Measurements from ENCODE around the gene RGS1. TPM values are rescaled to one million over a fixed set of nuclear protein-coding genes. Genes with fewer than 3 reads are reported as not detected.

The RGS1 gene
- total and polyA plus RNA-seq, 2 experiments from 2014 or later: not detected

GRCh38 chr1:192601567-192601966 lies 26.0 kb downstream of the RGS1 start:
- Histone ChIP-seq H3K36me3 (ENCODE audit: insufficient read depth) (no peaks in the 10 kb centered on the region), H3K4me3 (no peak overlapping the region), H3K4me1 (ENCODE audit: insufficient read depth) (no peaks in the 10 kb centered on the region), H3K79me2 (replicated peaks; ENCODE audit: insufficient read depth) (no peaks in the 10 kb centered on the region), H3K27me3 (ENCODE audit: insufficient read depth) (no peaks in the 10 kb centered on the region), H4K20me1 (replicated peaks; ENCODE audit: insufficient read depth) (no peaks in the 10 kb centered on the region), H3K27ac (ENCODE audit: low read depth) (no peak overlapping the region), H3K9me2 (ENCODE audit: insufficient read depth) (no peaks in the 10 kb centered on the region), H3K4me2 (no peak overlapping the region), H3F3A (replicated peaks; ENCODE audit: low read depth) (no peaks in the 10 kb centered on the region), H2AFZ (no peak overlapping the region)
- H3K4me3 Mint-ChIP-seq: no peak overlapping the region
- DNase-seq (ENCODE audit: low spot score) (no peak), ATAC-seq (no peak)
- TF ChIP-seq EZH2 (IDR thresholded peaks at IDR 0.05; ENCODE audit: low read depth, unreplicated experiment): no peak
- no peaks in the 10 kb centered on the region for H3K36me3 Mint-ChIP-seq (ENCODE audit: low read depth)
- no peaks in the 10 kb centered on the region for H3K27me3 Mint-ChIP-seq (ENCODE audit: insufficient read depth, low read depth, poor library complexity)
- no peaks in the 10 kb centered on the region for H3K4me1 Mint-ChIP-seq
- H3K9me3 Mint-ChIP-seq: no peaks in the 10 kb centered on the region
- H3K27ac Mint-ChIP-seq: no peak overlapping the region

DNA sequence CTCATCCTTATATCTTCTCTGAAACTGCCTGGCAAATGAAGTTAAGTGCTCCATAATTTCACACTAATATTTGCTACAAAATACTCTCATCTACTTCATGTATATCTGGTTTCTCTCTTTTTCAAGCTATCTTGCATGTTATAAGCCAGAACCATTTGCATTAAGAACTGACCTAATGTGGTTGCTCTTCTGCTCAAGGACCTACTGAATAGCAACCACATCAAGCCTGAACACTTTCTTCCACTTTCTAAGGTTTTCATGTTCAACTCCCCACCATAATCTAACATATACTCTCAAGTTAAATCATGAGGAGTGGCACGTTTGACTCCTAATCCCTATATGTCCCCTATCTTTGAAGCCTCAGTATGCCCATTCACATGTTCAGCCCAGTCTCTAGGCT lies 27.2 kb downstream of the RGS1 start:
- H3K27ac Mint-ChIP-seq: no peak overlapping the region
- no peak overlapping the region for H3K27ac ChIP-seq (ENCODE audit: low read depth)
- H4K20me1 ChIP-seq (replicated peaks; ENCODE audit: insufficient read depth): no peaks in the 10 kb centered on the region
- H3K4me1 ChIP-seq (ENCODE audit: insufficient read depth): no peaks in the 10 kb centered on the region
- peak overlapping the region; percentile 45; the same call in 1 of the 2 replicates for H2AFZ ChIP-seq
- no peaks in the 10 kb centered on the region for H3K27me3 ChIP-seq (ENCODE audit: insufficient read depth)
- no peak for ATAC-seq
- no peaks in the 10 kb centered on the region for H3K4me1 Mint-ChIP-seq
- H3K4me3 ChIP-seq: no peak overlapping the region
- no peaks in the 10 kb centered on the region for H3K79me2 ChIP-seq (replicated peaks; ENCODE audit: insufficient read depth)
- no peaks in the 10 kb centered on the region for H3K36me3 Mint-ChIP-seq (ENCODE audit: low read depth)
- H3K36me3 ChIP-seq (ENCODE audit: insufficient read depth): no peaks in the 10 kb centered on the region
- H3K9me2 ChIP-seq (ENCODE audit: insufficient read depth): no peaks in the 10 kb centered on the region
- no peak for DNase-seq (ENCODE audit: low spot score)
- H3F3A ChIP-seq (replicated peaks; ENCODE audit: low read depth): no peaks in the 10 kb centered on the region
- H3K9me3 Mint-ChIP-seq: no peaks in the 10 kb centered on the region
- H3K27me3 Mint-ChIP-seq (ENCODE audit: insufficient read depth, low read depth, poor library complexity): no peaks in the 10 kb centered on the region
- no peak overlapping the region for H3K4me2 ChIP-seq
- TF ChIP-seq POLR2AphosphoS5 (IDR thresholded peaks at IDR 0.05; ENCODE audit: low read depth) (no peak), STAT1 (IDR thresholded peaks at IDR 0.05; ENCODE audit: unreplicated experiment) (no peak), CTCF (conservative IDR thresholded peaks at IDR 0.05; ENCODE audit: low read depth in 2 of 2) (no peak), ZNF331 (CRISPR knock-in tag; IDR thresholded peaks at IDR 0.05; ENCODE audit: low read depth) (no peak)
- no peak overlapping the region for H3K4me3 Mint-ChIP-seq

GRCh38 chr1:192603218-192603787 lies 27.7 kb downstream of the RGS1 start:
- no peaks in the 10 kb centered on the region for H3K9me2 ChIP-seq (ENCODE audit: insufficient read depth)
- no peak overlapping the region for H3K4me2 ChIP-seq
- H3F3A ChIP-seq (replicated peaks; ENCODE audit: low read depth): no peaks in the 10 kb centered on the region
- H4K20me1 ChIP-seq (replicated peaks; ENCODE audit: insufficient read depth): no peaks in the 10 kb centered on the region
- no peak overlapping the region for H3K27ac ChIP-seq (ENCODE audit: low read depth)
- no peaks in the 10 kb centered on the region for H3K27me3 ChIP-seq (ENCODE audit: insufficient read depth)
- no peaks in the 10 kb centered on the region for H3K4me1 ChIP-seq (ENCODE audit: insufficient read depth)
- no peaks in the 10 kb centered on the region for H3K36me3 ChIP-seq (ENCODE audit: insufficient read depth)
- no peaks in the 10 kb centered on the region for H3K27me3 Mint-ChIP-seq (ENCODE audit: insufficient read depth, low read depth, poor library complexity)
- no peaks in the 10 kb centered on the region for H3K79me2 ChIP-seq (replicated peaks; ENCODE audit: insufficient read depth)
- H3K4me3 ChIP-seq: no peak overlapping the region
- H2AFZ ChIP-seq: peak overlapping the region; percentile 45; the same call in 1 of the 2 replicates
- H3K27ac Mint-ChIP-seq: no peak overlapping the region
- no peak overlapping the region for H3K4me3 Mint-ChIP-seq
- no peaks in the 10 kb centered on the region for H3K36me3 Mint-ChIP-seq (ENCODE audit: low read depth)
- no peaks in the 10 kb centered on the region for H3K9me3 Mint-ChIP-seq
- ATAC-seq: no peak
- no peak for DNase-seq (ENCODE audit: low spot score)
- no peaks in the 10 kb centered on the region for H3K4me1 Mint-ChIP-seq
- no peak for TF ChIP-seq CTCF (conservative IDR thresholded peaks at IDR 0.05; ENCODE audit: low read depth in 2 of 2)
- TF ChIP-seq POLR2AphosphoS5 (IDR thresholded peaks at IDR 0.05; ENCODE audit: low read depth): no peak
- no peak for TF ChIP-seq JUNB (IDR thresholded peaks at IDR 0.05; ENCODE audit: unreplicated experiment)
- no peak for TF ChIP-seq ZNF331 (CRISPR knock-in tag; IDR thresholded peaks at IDR 0.05; ENCODE audit: low read depth)
- no peak for TF ChIP-seq EZH2phosphoT487 (IDR thresholded peaks at IDR 0.05; ENCODE audit: unreplicated experiment)
- TF ChIP-seq, protein P1, sequence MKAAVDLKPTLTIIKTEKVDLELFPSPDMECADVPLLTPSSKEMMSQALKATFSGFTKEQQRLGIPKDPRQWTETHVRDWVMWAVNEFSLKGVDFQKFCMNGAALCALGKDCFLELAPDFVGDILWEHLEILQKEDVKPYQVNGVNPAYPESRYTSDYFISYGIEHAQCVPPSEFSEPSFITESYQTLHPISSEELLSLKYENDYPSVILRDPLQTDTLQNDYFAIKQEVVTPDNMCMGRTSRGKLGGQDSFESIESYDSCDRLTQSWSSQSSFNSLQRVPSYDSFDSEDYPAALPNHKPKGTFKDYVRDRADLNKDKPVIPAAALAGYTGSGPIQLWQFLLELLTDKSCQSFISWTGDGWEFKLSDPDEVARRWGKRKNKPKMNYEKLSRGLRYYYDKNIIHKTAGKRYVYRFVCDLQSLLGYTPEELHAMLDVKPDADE (IDR thresholded peaks at IDR 0.05): no peak
- no peak for TF ChIP-seq CREB1 (CRISPR knock-in tag; IDR thresholded peaks at IDR 0.05; ENCODE audit: low read depth)
- no peak for TF ChIP-seq EZH2 (IDR thresholded peaks at IDR 0.05; ENCODE audit: low read depth, unreplicated experiment)
